Trophoblast cell (in vitro differentiated cells and primary cell): Measurements from ENCODE around the gene PAEP.

ENCODE experiments used
- DNase-seq, 2 donors: peaks; one replicate each; pipeline ENCODE4 v3.0.0-alpha.2; 2016
- H2AFZ ChIP-seq: 2 replicates; pipeline ENCODE4 v1.6.1; 2013; ENCODE audit warnings: low read length, moderate library complexity, mild to moderate bottlenecking; ENCODE audit not compliant: insufficient read depth, poor library complexity
- H2AK5ac ChIP-seq: 2 replicates; pipeline ENCODE4 v1.6.1; 2013; ENCODE audit warnings: mild to moderate bottlenecking, low read length
- H2BK120ac ChIP-seq: 2 replicates; pipeline ENCODE4 v1.6.1; 2013; ENCODE audit warnings: low read length, mild to moderate bottlenecking, moderate library complexity; ENCODE audit not compliant: insufficient read depth, poor library complexity
- H2BK12ac ChIP-seq: 2 replicates; pipeline ENCODE4 v1.6.1; 2013; ENCODE audit warnings: mild to moderate bottlenecking, low read length, moderate library complexity
- H2BK5ac ChIP-seq: 2 replicates; pipeline ENCODE4 v1.6.1; 2013; ENCODE audit warnings: low read length, low read depth, moderate library complexity, mild to moderate bottlenecking; ENCODE audit not compliant: poor library complexity
- H3K14ac ChIP-seq: 2 replicates; pipeline ENCODE4 v1.6.1; 2013; ENCODE audit warnings: mild to moderate bottlenecking, low read length
- H3K18ac ChIP-seq: 2 replicates; pipeline ENCODE4 v1.6.1; 2013; ENCODE audit warnings: mild to moderate bottlenecking, low read length
- H3K23ac ChIP-seq: 2 replicates; pipeline ENCODE4 v1.6.1; 2013; ENCODE audit warnings: low read length
- H3K27ac ChIP-seq: 2 replicates; pipeline ENCODE4 v1.5.1; 2013; ENCODE audit warnings: low read depth, mild to moderate bottlenecking, inconsistent platforms, low read length, moderate library complexity
- H3K27me3 ChIP-seq: 2 replicates; pipeline ENCODE4 v1.6.1; 2013; ENCODE audit warnings: inconsistent platforms, mild to moderate bottlenecking, low read length, moderate library complexity; ENCODE audit not compliant: insufficient read depth
- H3K36me3 ChIP-seq, 2 experiments: 1 replicate in 1 of 2; 2 replicates in 1 of 2; pipeline ENCODE4 v1.6.1; 2013; ENCODE audit warnings: low read length in 2 of 2, mild to moderate bottlenecking in 2 of 2, moderate library complexity in 1 of 2; ENCODE audit not compliant: insufficient read depth in 2 of 2, control insufficient read depth in 1 of 2
- H3K4ac ChIP-seq: 2 replicates; pipeline ENCODE4 v1.6.1; 2013; ENCODE audit warnings: low read depth, mild to moderate bottlenecking, low read length, moderate library complexity
- H3K4me1 ChIP-seq, 2 experiments: 1 replicate in 1 of 2; 2 replicates in 1 of 2; pipeline ENCODE4 v1.6.1; 2013; ENCODE audit warnings: low read length in 2 of 2, mild to moderate bottlenecking in 2 of 2, moderate library complexity in 1 of 2; ENCODE audit not compliant: insufficient read depth in 2 of 2, control insufficient read depth in 1 of 2
- H3K4me2 ChIP-seq: 2 replicates; pipeline ENCODE4 v1.6.1; 2013; ENCODE audit warnings: inconsistent platforms, mild to moderate bottlenecking, low read length, moderate library complexity
- H3K4me3 ChIP-seq: 2 replicates; pipeline ENCODE4 v1.5.1; 2013; ENCODE audit warnings: mild to moderate bottlenecking, low read depth, low read length, inconsistent platforms
- H3K79me1 ChIP-seq: one replicate; pipeline ENCODE4 v1.6.1; 2013; ENCODE audit warnings: low read length
- H3K79me2 ChIP-seq: 2 replicates; pipeline ENCODE4 v1.6.1; 2013; ENCODE audit warnings: low read length, mild to moderate bottlenecking; ENCODE audit not compliant: control insufficient read depth, insufficient read depth, poor library complexity
- H3K9ac ChIP-seq: 2 replicates; pipeline ENCODE4 v1.6.1; 2013; ENCODE audit warnings: mild to moderate bottlenecking, low read length
- H3K9me3 ChIP-seq: 2 replicates; pipeline ENCODE4 v1.6.1; 2013; ENCODE audit warnings: low read depth, mild to moderate bottlenecking, control low read depth, inconsistent platforms, low read length; ENCODE audit not compliant: insufficient read depth
- H4K12ac ChIP-seq: 2 replicates; pipeline ENCODE4 v1.6.1; 2013; ENCODE audit warnings: low read depth, mild to moderate bottlenecking, low read length, moderate library complexity
- H4K8ac ChIP-seq: 2 replicates; pipeline ENCODE4 v1.6.1; 2013; ENCODE audit warnings: low read depth, mild to moderate bottlenecking, low read length, moderate library complexity
- H4K91ac ChIP-seq: one replicate; pipeline ENCODE4 v1.6.1; 2013; ENCODE audit warnings: low read depth, mild to moderate bottlenecking, low read length, moderate library complexity
- WGBS: extraction: QIAGEN DNeasy Blood & Tissue Kit; methylation state at CpG from one replicate; pipeline ENCODE4 v1.1.7; 2013; ENCODE audit warnings: missing lambda C conversion rate; ENCODE audit not compliant: insufficient read length, insufficient coverage; ENCODE audit errors: extremely low coverage; 5-methylcytosine and 5-hydroxymethylcytosine counted together

Gene PAEP

GRCh38 chr9:135583688-135584011 lies 22.1 kb downstream of the PAEP start:
- H2AFZ ChIP-seq = no peak overlapping the region
- H3K36me3 ChIP-seq = no peaks in the 10 kb centered on the region
- no peak overlapping the region for H3K4me3 ChIP-seq
- no peak overlapping the region for H2BK5ac ChIP-seq
- H4K12ac ChIP-seq = no peak overlapping the region
- no peak overlapping the region for H4K8ac ChIP-seq
- H3K79me1 ChIP-seq = no peaks in the 10 kb centered on the region
- no peak overlapping the region for H2BK12ac ChIP-seq
- H3K14ac ChIP-seq = no peak overlapping the region
- H3K27me3 ChIP-seq = no peaks in the 10 kb centered on the region
- no peak overlapping the region for H4K91ac ChIP-seq
- H3K4me1 ChIP-seq = peaks cover 0 to 2% of the 10 kb centered on the region in 2 experiments
- no peaks in the 10 kb centered on the region for H3K79me2 ChIP-seq
- no peak overlapping the region for H3K9ac ChIP-seq
- H3K4ac ChIP-seq = no peak overlapping the region
- WGBS = no CpG with 5 or more reads among the region's 16 CpGs
- no peak overlapping the region for H2BK120ac ChIP-seq
- no peak overlapping the region for H3K18ac ChIP-seq
- no peak overlapping the region for H3K23ac ChIP-seq
- no peak overlapping the region for H3K27ac ChIP-seq
- H3K4me2 ChIP-seq = no peak overlapping the region
- H2AK5ac ChIP-seq = no peak overlapping the region
- peaks cover 12% of the 10 kb centered on the region for H3K9me3 ChIP-seq
- no peak for DNase-seq

DNA sequence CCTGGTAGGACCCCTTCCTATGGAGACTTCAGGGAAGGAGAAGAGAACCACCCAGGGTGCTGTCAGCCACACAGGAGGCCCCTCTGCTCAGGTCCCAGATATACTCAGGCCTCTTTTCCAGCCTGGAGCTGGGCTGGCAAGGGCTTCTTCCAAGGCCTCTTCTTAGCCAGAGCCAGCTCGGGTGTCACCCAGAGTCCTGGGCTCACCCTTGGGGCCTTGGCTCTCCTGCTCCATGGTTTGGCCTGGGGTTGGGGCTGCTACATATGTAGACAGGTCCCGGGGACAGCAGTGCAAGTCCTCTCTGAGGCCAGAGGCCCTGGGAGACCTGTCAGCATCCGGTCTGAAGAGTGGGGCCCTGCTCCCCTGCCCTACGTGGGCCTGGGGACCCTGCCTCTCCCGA lies 22.8 kb downstream of the PAEP start:
- Histone ChIP-seq H3K14ac (no peak overlapping the region), H3K9me3 (peaks cover 12% of the 10 kb centered on the region)
- WGBS = no CpG with 5 or more reads among the region's 5 CpGs

GRCh38 chr9:135584934-135585333 lies 23.4 kb downstream of the PAEP start:
- H2BK12ac ChIP-seq = no peak overlapping the region
- H3K4me3 ChIP-seq = no peak overlapping the region
- WGBS = no CpG with 5 or more reads among the region's 16 CpGs
- no peak overlapping the region for H3K27ac ChIP-seq
- no peak overlapping the region for H2BK5ac ChIP-seq
- no peaks in the 10 kb centered on the region for H3K79me1 ChIP-seq
- no peak overlapping the region for H4K8ac ChIP-seq
- H2BK120ac ChIP-seq = no peak overlapping the region
- no peak overlapping the region for H4K12ac ChIP-seq
- DNase-seq = no peak
- no peak overlapping the region for H3K14ac ChIP-seq
- H3K23ac ChIP-seq = no peak overlapping the region
- H3K4ac ChIP-seq = no peak overlapping the region
- H2AK5ac ChIP-seq = no peak overlapping the region
- H3K4me2 ChIP-seq = no peak overlapping the region
- H3K9ac ChIP-seq = no peak overlapping the region
- H3K9me3 ChIP-seq = peaks cover 12% of the 10 kb centered on the region
- no peak overlapping the region for H2AFZ ChIP-seq
- H3K4me1 ChIP-seq = peaks cover 0 to 2% of the 10 kb centered on the region in 2 experiments
- no peaks in the 10 kb centered on the region for H3K36me3 ChIP-seq
- H4K91ac ChIP-seq = no peak overlapping the region
- no peak overlapping the region for H3K18ac ChIP-seq
- H3K79me2 ChIP-seq = no peaks in the 10 kb centered on the region
- H3K27me3 ChIP-seq = no peaks in the 10 kb centered on the region

More for the DNA sequence above, 22.8 kb downstream of the PAEP start:
- H2BK5ac ChIP-seq = no peak overlapping the region
- H3K4me2 ChIP-seq = no peak overlapping the region
- no peak overlapping the region for H4K91ac ChIP-seq
- no peak overlapping the region for H3K23ac ChIP-seq
- no peak overlapping the region for H2BK120ac ChIP-seq
- H3K79me1 ChIP-seq = no peaks in the 10 kb centered on the region
- no peak overlapping the region for H3K27ac ChIP-seq
- no peak overlapping the region for H3K4ac ChIP-seq
- H2AFZ ChIP-seq = no peak overlapping the region
- no peak overlapping the region for H3K9ac ChIP-seq
- H2AK5ac ChIP-seq = no peak overlapping the region
- H3K27me3 ChIP-seq = no peaks in the 10 kb centered on the region
- H3K79me2 ChIP-seq = no peaks in the 10 kb centered on the region
- H3K36me3 ChIP-seq = no peaks in the 10 kb centered on the region
- no peak for DNase-seq
- peaks cover 0 to 2% of the 10 kb centered on the region in 2 experiments for H3K4me1 ChIP-seq
- H3K18ac ChIP-seq = no peak overlapping the region
- no peak overlapping the region for H3K4me3 ChIP-seq
- no peak overlapping the region for H4K8ac ChIP-seq
- no peak overlapping the region for H4K12ac ChIP-seq
- no peak overlapping the region for H2BK12ac ChIP-seq

- peaks cover 0 to 2% of the 10 kb centered on the region in 2 experiments for H3K4me1 ChIP-seq
- no peak overlapping the region for H3K9ac ChIP-seq
- DNase-seq = no peak
- no peak overlapping the region for H4K91ac ChIP-seq
- no peak overlapping the region for H3K23ac ChIP-seq
- H3K27me3 ChIP-seq = no peaks in the 10 kb centered on the region
- no CpG with 5 or more reads among the region's 15 CpGs for WGBS
- H3K14ac ChIP-seq = no peak overlapping the region
- no peak overlapping the region for H4K12ac ChIP-seq
- no peak overlapping the region for H2BK12ac ChIP-seq
- no peak overlapping the region for H3K4me3 ChIP-seq
- no peak overlapping the region for H3K4ac ChIP-seq
- H3K36me3 ChIP-seq = no peaks in the 10 kb centered on the region
- H3K9me3 ChIP-seq = peaks cover 6% of the 10 kb centered on the region
- H4K8ac ChIP-seq = no peak overlapping the region
- H2BK5ac ChIP-seq = no peak overlapping the region
- H3K27ac ChIP-seq = no peak overlapping the region
- H3K79me2 ChIP-seq = no peaks in the 10 kb centered on the region
- no peaks in the 10 kb centered on the region for H3K79me1 ChIP-seq
- H3K18ac ChIP-seq = no peak overlapping the region
- H2AFZ ChIP-seq = no peak overlapping the region
- no peak overlapping the region for H2AK5ac ChIP-seq
- H3K4me2 ChIP-seq = no peak overlapping the region
- no peak overlapping the region for H2BK120ac ChIP-seq
These were observed 25.1 kb downstream of the PAEP start for GRCh38 chr9:135586601-135587109.
